GM12801 (cell line): Measurements from ENCODE around the gene LEP.

Source experiments
- TF ChIP-seq, protein P1 (sequence below): IDR thresholded peaks from one replicate; pipeline ENCODE4 v1.5.1; 2011; ENCODE audit warnings: control low read depth; ENCODE audit not compliant: insufficient read length; ENCODE audit errors: extremely low read depth

LEP gene

DNA sequence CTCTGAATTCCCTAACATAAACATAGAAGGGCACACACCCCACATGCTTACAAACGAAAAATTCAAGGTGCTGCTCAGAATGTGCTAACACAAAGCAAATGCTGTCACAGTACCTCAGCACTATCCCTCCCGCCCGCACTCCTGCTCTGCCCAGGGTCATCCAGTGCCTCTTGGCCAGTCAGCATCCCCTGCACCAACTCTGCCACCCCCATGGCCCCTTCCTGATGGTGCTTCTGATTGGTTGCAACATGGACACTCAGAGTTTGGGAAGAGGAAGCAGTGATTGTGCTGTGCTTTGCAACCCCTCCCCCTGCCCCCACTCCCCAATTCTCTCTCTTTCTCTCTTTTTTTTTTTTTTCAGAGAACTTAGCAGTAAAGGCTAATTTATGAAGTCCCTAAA lies 13.8 kb upstream of the LEP start:
- TF ChIP-seq, protein P1, sequence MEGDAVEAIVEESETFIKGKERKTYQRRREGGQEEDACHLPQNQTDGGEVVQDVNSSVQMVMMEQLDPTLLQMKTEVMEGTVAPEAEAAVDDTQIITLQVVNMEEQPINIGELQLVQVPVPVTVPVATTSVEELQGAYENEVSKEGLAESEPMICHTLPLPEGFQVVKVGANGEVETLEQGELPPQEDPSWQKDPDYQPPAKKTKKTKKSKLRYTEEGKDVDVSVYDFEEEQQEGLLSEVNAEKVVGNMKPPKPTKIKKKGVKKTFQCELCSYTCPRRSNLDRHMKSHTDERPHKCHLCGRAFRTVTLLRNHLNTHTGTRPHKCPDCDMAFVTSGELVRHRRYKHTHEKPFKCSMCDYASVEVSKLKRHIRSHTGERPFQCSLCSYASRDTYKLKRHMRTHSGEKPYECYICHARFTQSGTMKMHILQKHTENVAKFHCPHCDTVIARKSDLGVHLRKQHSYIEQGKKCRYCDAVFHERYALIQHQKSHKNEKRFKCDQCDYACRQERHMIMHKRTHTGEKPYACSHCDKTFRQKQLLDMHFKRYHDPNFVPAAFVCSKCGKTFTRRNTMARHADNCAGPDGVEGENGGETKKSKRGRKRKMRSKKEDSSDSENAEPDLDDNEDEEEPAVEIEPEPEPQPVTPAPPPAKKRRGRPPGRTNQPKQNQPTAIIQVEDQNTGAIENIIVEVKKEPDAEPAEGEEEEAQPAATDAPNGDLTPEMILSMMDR, result no peak

DNA sequence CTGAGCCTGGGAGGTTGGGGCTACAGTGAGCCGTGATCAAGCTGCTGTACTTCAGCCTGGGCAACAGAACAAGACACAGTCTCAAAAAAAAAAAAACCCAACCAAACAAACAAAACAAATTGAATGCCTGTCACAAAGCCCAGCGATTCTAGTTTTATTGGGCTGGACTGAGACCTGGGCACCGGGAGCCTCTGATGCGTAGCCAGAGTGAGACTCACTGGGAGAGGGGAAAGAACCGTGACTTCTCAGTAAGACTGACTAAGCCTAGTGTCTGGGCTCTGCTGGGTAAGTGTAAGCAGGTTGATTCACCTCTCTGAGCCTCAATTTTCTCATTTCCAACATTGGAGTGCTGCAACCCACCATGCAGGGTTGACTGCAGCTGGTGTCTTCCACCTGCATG lies 10.1 kb upstream of the LEP start:
- TF ChIP-seq, protein P1, result no peak

DNA sequence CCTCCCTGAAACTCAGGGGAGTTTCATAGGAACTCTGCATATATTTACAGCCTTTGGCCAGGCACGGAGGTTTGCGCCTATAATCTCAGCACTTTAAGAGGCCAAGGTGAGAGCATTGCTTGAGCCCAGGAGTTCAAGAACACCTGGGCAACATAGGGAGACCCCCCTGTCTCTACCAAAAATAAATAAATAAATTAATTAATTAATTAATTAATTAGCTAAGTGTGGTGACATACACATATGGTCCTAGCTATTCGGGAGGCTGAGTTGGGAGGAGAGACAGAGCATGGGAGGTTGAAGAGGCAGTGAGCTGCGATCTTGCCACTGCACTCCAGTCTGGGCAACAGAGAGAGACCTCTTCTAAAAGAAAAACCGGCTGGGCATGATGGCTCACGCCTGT lies 9.4 kb upstream of the LEP start:
- TF ChIP-seq, protein P1, result no peak

DNA sequence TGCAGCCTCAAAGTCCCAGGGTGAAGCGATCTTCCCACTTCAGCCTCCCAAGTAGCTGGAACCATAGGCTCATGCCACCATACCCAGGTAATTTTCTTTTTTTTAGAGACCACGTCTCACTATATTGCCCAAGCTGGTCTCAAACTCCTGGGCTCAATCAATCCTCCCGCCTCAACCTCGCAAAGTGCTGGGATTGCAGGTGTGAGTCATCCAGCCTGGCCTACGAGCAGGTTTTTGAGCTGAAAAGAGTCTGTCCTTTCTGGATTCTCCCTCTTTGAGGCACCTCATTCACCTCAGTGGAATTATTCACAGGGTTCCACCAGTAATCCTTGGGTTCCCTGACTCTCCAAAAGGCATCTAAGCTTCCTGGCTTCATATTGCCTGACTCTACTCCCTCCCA lies 7.6 kb upstream of the LEP start:
- TF ChIP-seq, protein P1, result no peak

DNA sequence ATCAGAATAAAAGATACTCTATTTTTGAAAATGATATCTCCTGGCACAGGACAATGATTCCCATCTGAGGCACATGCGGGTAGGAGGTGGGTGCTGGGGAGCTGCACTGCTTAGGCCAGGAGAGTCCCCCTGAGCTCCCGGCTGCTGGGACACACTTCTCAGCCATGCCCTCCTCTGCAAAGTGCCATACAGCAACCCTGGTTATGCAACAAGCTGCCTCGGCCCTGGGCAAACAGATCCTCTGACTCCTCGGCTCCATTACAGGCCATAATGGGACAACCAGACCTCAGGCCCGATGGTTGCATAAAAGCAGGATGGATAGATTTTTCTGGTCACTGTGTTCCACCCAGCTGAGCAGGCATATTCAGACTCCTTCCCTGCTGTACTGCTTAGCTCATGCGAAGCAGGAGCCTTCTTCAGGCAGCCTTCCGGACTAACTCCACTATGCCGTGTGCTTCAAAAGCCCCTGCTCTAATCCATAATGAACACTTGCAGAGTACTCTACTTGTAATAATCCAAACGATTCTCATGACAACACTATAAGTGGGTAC lies 6.5 kb upstream of the LEP start:
- TF ChIP-seq, protein P1, result no peak

DNA sequence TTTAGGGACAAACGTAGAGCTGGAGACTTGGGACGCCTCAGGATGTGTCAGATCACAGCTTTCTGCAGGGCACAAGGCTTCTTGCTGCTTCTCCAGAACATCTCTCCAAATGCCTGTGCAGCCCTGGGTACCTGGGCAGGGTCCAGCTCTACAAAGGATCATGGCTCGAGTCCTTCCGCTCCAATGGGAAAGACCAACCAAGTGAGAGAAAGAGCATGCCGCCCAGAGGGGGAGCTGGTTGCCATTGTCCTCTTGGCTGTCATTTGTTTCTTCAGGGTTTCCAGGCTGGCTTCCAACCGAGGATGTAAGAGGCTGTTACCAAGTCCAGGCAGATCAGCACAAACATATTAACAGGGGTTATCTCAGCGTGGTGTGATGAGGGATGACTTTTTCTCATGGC lies 5.6 kb upstream of the LEP start:
- TF ChIP-seq, protein P1, result no peak

DNA sequence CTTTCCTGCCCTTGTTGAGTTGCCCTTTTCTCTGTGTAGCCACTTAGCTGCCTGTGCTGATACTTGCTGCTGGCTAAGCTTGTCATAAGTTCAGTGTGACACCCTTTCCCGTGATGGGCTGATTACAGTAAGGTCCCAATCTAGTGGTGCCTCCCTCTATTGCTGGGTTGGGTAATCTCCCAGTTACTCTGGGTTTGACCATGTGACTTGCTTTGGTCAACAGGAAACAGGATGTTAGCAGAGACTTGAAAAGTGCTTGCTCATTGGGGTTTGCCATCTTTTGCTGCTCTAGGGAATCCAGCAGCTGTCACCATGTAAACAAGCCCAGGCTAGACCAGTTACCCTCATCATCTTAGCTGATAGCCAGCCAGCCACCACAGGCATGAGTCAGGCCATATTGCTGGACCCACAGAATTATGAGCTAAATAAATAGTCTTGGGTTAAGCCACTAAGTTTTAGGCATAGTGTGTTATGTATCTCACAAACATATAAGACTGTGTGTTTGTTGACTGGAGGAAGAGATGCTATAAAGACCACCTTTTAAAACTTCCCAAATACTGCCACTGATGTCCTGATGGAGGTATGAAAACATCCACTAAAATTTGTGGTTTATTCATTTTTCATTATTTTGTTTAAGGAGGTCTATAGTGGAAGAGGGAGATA lies 4.0 kb upstream of the LEP start:
- TF ChIP-seq, protein P1, result no peak
